Measurements from ENCODE around the gene PTPRE.

DNA sequence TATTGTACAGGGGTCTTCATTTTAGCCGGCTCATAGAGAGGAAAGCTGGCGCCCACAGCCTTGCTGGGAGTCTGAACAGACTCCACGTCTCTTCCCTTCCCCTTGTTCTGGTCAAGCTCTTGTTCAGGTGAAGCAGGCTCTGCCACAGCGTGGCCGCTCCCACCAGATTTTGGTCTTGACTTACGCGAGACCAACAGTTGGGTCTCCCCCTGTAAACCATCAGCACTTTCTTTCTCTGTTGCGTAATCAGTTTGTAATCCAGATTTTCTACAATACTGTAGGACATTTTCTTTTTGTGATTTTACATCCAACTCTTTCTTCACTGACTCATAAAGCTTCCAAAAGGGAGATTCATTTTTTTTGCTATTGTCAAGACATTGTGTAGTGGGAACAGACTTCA lies 208.5 kb downstream of the PTPRE start:
- TF ChIP-seq, protein P1, sequence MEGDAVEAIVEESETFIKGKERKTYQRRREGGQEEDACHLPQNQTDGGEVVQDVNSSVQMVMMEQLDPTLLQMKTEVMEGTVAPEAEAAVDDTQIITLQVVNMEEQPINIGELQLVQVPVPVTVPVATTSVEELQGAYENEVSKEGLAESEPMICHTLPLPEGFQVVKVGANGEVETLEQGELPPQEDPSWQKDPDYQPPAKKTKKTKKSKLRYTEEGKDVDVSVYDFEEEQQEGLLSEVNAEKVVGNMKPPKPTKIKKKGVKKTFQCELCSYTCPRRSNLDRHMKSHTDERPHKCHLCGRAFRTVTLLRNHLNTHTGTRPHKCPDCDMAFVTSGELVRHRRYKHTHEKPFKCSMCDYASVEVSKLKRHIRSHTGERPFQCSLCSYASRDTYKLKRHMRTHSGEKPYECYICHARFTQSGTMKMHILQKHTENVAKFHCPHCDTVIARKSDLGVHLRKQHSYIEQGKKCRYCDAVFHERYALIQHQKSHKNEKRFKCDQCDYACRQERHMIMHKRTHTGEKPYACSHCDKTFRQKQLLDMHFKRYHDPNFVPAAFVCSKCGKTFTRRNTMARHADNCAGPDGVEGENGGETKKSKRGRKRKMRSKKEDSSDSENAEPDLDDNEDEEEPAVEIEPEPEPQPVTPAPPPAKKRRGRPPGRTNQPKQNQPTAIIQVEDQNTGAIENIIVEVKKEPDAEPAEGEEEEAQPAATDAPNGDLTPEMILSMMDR (IDR thresholded peaks at IDR 0.05; ENCODE audit: low read depth, low read length), result no peak
- TF ChIP-seq POLR2A (IDR thresholded peaks at IDR 0.05; ENCODE audit: extremely low read depth, insufficient read length), result no peak
